HT-29 (cell line): ENCODE data around the gene PTPRN2. TPM values are rescaled to one million over a fixed set of nuclear protein-coding genes. Genes with fewer than 3 reads are reported as not detected.

Experiments
- DNase-seq: peaks from one replicate; pipeline ENCODE4 v3.0.0-alpha.2; 2015; ENCODE audit warnings: low spot score
- total RNA-seq: library from RNA; depleted of rRNA; stranded (reverse); fragments of >200 nt; shearing (Covaris generic); gene quantifications from 2 replicates; pipeline ENCODE4 v1.2.3, GENCODE V29; 2014

The PTPRN2 gene
- total RNA-seq, 1 experiment from 2014 or later: 1.7 TPM

DNA sequence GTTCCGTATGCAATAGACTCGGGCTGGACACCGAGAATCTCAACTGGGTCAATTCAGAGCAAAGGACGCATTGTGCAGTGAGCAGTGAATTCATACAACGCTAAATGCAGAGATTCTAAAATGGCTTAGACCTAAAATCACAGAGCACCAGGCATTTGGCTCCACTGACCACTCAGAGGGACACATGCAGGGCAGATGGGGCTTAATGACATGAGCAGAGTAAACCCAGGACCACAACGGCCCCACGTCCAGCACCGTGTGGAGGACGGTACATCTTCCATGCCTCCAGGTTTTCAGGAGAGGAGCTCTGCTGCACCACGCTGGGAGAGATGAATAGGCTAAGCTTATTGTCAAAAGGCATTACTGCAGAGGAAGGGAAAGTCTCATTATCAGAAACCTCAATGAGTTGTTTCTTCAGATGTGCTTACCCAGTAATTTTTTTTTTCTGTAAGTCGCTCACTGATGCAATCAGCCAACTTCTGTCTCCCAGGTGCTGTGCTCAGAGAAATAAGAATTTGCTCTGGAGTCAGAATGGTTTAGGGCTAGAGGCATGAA lies 555.0 kb downstream of the PTPRN2 start:
- no peak for DNase-seq

DNA sequence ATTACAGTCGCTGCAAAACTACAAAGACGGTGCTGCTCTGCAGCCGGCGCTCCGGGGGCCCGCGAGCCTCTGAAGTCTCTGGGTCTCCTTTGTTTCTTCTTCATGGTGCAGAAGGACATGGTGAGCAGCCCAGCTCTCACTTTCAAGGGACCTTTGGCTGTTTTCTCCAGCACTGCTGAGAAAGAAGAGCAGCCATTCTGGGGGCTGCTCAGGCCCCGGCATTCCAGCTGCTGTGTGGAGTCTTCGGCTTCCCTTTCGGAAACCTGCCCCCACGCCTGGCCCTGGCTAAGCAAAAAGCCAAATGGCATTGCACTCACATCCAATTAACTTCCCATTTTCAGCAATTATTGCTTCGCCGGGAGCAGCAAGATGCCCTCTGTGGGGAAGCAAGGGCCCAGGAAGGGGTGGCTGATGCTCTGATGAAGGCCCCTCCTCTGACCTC lies 555.7 kb downstream of the PTPRN2 start:
- DNase-seq: no peak

DNA sequence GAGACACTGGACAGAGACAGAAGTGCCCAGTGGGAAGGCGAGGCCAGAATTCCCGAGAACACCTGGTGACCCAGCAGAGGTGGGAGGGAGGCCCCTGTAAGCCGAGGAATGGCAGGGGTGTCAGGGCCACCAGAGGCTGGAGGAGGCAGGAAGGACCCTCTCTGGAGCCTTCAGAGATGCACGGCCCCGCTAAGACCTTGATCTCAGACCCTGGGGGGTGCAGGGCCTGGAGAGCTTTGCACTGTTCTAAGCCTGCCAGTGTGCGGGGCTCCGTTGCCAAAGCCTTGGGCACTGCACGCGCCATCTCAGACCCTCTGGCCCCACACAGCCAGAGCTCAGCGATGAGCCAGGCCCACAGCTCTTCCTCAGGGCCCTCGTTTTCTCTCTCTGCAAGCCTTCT lies 557.1 kb downstream of the PTPRN2 start:
- DNase-seq: no peak

DNA sequence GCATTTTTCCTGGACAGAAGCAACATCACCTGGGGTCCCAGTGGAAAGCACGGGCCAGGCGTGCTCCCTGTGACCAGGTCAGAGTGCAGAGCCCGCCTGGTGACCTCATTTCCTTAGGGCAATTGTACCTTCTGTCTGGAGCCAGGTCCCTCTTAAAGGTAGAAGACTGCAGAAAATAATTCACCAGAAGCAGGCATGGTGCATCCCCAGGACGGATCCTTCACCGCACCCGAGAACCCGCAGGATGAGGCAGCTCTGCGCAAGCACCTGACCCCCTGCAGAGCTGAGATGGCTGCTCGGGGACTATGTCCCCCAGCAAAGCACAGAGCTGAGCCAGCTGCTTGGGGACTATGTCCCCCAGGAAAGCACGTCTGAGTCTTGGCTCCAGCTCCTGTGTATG lies 557.6 kb downstream of the PTPRN2 start:
- no peak for DNase-seq

DNA sequence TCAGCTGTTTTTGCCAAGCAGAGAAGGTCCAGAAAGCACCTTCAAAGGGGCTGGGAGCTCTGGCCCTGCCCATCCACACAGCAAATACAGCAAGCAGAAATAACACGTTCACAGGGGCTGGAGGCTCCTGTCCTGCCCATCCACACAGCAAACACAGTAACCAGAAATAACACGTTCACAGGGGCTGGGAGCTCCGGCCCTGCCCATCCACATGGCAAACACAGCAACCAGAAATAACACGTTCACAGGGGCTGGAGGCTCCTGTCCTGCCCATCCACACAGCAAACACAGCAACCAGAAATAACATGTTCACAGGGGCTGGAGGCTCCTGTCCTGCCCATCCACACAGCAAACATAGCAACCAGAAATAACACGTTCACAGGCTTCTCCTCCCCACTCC lies 558.1 kb downstream of the PTPRN2 start:
- DNase-seq: no peak

DNA sequence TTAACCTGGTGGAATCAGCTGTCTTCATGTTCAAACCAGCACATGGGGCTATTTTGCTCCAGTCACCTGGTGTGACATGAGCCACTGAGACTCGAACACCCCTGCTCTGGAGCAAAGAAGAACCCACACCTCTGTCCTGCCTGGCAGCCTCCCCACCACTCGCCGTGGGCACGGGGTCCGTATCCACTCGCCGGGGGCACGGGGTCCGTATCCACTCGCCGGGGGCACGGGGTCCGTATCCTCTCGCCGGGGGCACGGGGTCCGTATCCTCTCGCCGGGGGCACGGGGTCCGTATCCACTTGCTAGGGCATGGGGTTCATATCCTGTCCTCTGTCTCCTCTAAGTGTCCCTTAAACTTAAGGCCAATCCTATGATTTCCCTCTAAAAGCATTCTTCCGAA lies 558.7 kb downstream of the PTPRN2 start:
- no peak for DNase-seq

DNA sequence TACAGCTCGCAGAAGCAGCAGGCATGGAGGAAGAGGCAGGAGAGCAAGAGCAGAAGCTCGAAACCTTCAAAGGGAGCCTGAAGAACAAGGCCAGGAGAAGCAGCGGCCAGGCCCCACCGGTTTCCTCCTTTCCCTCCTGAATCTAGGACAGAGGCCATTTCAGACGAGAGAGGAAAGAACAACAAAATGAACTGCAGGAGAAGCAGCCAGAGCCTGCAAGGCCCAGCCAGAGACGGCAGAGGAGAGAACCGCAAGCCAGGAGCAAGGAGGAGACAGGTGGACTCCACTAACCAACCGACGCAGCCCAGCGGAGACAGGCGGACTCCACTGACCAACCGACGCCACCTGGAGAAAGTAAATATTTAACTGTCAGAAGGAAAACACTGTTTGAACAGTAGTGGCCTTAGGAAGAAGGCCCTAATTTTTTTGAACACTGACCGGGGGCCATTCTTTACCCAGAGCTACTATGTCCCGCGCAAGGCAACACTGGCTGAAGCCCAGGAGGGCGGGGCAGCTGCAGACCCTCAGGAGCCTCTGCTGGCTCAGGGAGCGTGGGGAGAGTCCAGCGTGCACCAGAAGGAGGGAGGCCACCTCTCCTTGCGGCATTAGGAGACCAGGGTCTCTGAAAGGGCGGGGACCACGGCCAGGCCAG lies 559.2 kb downstream of the PTPRN2 start:
- DNase-seq: peak; percentile 38

DNA sequence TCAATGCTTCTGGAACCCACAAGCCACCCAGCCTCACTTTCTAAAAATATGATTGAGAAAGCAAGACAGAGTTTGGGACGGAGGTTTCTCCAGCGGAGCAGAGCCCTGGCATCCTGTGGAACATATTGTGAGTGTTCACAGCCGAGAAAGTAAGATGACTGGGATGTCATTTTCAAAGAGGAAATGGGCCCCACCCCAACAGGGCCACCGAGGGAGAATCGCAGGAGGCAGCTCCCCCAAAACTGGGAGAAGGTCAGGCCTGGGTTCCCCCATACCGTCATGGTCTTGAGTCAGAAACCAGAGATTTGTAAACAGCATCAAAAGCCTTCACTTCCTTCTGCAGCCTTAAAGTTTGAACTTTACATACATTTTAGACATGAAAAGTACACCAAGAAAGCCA lies 560.0 kb downstream of the PTPRN2 start:
- DNase-seq: no peak

DNA sequence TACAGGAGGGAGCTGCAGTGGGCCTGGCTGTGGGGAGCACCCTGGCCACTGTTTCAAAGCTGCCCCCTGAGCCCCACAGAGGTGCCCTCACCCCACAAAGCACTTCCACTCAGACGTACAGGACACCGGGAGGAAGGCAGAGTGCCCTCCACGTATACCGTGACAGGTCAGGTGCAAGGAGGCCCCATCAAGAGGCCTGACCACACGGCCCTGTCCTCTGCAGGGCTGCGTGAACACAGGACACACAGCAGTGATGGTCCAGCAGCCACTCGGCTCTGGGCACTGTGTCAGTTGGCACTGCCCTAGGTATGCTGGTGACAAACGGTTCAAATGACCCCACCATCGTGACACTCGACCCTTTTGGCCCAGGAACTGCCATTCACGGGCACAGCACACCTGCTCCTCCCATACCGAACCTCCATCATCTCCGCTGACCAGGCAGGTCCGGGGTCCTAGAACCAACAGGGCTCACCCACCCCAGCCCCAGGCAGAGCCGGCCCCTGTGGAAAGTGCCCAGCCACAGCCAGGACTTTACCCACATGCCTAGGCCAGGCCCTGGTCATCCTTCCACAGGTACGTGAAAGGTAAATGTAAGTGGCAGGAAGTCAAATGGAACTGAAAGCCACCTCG lies 560.9 kb downstream of the PTPRN2 start:
- no peak for DNase-seq

DNA sequence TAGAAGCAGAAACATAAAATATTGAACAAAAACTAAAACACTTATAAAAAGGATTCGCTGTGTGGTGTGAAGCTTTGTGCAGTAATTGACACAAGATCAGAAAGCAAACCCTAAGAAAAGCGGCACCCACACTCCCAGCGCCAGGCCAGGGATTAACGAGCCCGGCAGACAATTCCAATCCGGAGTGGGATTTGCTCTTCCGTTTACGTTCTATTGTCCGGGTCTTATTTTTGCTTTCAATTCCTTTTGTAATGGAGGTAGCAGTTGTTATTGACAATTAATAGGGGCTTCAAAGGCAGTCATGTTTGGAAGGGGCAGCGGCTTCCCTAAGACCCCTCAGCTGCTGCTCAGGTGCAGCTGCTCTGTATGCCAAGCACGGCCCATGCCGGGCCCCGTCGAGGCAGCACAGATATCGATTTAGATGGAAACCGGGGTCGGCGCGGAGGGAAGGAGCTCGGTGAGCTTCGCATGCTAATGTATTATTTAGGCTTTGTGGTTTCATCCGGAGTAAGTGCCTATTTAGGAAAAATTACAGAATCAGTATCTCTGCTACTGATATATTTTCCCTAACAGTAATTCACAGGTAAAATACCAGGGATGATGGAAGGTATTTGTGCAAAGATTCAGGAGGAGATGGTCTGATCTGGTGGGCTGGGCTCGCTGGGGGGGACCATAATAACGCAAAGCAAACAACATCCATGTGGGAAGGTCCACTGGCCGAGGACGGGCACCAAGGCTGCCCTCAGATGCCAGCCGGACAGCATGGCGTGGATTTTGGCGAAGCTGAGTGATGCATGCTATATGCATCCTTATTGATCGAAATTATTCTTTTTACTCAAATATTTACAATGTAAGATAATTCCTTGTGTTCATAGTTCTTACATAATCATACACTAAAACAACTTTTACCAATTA lies 561.7 kb downstream of the PTPRN2 start:
- no peak for DNase-seq

DNA sequence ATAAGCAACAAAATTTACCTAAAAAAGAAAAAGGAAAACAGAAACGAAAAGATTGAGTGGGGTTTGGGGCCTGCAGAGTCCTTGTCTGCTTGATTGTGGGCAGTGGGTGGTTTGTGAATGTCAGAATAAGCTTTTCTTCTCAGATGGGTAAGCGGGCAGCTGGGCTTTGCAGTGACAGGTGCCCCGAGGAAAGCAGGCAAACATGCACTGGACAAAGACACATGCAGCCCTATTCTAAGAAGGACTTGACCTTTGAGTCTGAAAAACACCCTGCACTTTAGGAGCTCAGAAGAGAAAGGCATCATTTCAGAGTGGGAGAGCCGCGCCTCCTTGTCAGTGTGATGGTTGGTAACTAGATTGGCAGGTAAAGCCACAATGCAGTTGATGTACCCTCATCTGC lies 562.7 kb downstream of the PTPRN2 start:
- DNase-seq: no peak

DNA sequence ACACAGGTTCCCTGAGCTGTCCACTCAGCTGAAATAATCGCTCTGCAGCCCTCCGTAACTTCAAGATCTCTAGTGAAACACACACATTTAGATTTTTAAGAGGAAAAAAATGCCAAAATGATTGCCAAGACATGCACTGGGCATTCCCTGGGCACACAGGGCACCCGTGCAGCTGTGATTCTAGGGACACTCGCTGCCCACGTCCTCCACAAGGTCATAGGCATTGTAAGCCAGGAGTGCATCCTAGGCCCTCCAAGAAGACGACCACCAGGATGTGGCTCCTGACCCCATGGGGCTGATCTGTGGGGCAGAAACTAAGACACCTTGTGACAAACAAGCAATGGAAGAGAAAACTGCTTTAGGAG lies 563.3 kb downstream of the PTPRN2 start:
- no peak for DNase-seq

DNA sequence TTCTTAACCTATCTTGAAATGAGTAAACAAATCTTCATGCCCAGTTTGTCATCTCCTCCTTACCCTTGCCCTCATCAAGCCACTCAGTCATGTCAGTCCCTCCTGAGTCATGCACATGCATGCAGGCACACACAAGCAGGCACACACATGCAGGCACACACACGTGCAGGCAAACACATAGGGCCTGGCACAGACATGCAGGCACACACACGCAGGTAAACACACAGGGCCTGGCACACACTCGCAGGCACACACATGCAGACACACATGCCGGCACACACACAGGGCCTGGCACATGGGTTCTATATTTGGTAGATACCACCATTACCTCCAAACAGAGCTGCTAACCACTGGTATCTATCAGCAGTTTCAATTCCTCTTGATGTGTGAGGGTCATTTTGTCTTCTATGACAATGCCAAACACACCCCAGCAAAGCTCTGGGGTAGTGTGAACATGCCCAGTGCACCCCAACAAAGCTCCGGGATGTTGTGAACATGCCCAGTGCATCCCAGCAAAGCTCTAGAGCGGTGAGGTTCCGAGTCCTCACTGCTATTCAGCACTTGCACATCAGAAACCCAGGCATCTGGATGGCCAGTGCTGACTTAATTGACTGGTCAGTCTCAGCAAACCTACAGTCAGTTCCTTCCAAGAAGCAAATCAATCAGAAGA lies 563.8 kb downstream of the PTPRN2 start:
- DNase-seq: no peak

DNA sequence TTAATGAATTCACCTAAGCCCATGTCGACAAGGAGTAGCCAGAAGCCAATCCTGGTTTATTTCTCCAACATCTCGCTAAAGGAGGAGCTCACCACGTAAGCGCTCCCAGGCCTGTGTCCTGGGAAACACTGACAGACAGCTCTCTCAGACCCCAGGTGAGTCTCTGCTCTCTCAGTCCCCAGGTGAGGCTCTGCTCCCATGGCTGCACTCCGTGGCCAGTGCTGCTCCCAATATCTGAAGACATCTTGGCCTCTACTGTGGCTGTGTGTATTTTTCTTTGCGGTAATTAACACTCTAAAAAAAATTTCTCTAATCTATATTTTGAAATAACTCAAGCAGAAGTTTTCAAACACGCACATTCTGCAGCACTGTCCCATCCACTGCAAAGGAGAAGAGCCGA lies 564.5 kb downstream of the PTPRN2 start:
- no peak for DNase-seq

DNA sequence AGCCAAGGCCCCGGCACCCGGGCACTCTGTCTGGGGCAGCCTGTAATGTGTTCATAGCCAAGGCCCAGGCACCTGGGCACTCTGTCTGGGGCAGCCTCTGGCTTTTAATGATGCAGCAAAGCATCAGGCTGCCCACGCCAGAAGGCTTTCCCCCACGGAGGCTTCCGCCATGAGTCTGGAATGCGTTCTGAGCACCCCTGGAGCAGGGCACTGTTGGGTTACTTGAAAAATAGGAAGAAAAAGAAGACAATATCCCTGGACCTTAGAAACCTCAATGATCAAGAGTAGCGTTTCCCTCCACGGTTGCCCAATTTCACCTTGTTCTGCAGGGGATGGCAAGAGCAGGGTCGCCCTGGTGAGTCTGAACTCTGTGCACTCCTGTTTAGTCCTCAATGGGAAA lies 565.0 kb downstream of the PTPRN2 start:
- no peak for DNase-seq

DNA sequence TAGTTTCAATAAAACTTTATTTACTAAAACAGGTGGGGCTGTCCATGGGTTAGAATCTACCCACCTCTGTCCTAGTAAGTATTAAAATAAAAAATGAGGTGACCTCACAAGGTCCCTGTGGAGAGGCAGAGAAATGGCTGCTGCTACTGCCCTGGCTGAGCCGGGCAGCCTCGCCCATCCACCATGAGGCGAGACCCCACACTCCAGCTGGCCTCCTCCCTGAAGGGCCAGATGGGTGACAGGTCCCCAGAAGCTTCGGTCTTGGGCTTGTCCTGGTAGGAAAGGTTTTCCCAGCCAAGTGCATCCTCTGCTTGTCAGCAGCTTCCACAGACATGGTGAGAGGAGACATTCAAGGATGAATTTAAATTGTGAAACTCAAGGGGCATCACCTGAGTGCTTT lies 565.8 kb downstream of the PTPRN2 start:
- no peak for DNase-seq

DNA sequence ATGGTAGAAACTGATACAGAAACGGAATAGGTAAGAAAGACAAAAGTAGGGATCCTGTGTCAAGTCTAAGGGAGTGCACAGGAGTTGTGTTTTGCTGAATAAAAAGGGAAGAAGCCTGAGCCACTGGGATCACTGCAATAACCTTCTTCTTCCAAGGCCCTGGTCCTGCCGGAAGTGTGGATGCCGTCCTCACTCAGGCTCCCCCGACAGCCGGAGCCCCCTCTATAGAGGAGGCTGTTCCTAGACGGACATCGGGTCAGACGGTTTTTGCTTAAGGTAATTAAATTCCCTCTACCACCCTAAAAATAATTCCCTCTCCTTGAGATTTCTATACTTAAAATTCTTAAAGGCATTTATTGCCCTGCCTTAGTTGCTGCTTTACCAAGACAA lies 566.9 kb downstream of the PTPRN2 start:
- no peak for DNase-seq

DNA sequence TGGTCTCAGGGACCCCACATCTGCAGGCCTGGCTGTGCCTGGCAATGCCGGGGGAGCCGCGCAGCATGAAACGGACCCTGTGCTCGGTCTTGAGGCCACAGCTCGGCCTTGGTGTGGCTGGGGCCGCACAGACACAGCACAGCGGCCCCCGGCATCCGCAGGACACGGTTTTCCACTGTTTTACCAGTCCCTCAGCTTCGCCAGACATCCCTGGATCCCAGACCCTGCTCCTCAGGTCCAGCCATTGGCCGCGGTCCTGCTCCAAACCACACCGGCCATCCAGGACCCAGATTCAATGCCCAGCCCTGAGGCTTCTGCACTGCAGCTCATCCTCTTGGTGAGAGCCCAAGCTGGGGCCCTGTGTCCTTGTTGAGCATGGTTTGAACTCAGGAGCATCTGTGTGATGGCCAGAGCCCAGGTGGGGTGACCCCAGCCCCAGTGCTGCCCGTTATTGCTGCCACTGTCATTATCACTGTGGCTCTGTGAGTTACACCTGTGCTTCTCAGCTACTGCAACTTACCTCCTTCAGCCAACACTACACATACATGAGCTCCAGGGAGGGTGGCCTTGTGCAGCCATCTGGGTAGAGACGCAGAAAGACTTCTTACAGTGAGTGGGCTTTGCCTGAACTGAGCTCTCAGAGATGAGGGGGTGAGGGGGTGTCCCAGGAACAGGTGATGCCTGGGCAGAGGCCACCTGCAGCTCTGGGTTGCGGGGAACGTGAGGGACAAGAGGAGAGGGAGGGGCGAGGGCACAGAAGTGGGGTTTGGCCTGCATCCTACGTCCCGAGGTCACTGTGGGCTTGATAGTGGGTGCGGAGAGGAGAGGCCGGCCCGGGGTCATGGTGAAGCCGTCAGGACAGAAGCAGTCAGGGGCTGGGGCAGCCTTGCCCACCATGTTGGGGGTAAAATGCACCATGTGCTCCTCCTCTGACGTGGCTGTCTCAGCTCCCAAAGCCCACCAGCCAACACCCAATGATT lies 567.6 kb downstream of the PTPRN2 start:
- no peak for DNase-seq

DNA sequence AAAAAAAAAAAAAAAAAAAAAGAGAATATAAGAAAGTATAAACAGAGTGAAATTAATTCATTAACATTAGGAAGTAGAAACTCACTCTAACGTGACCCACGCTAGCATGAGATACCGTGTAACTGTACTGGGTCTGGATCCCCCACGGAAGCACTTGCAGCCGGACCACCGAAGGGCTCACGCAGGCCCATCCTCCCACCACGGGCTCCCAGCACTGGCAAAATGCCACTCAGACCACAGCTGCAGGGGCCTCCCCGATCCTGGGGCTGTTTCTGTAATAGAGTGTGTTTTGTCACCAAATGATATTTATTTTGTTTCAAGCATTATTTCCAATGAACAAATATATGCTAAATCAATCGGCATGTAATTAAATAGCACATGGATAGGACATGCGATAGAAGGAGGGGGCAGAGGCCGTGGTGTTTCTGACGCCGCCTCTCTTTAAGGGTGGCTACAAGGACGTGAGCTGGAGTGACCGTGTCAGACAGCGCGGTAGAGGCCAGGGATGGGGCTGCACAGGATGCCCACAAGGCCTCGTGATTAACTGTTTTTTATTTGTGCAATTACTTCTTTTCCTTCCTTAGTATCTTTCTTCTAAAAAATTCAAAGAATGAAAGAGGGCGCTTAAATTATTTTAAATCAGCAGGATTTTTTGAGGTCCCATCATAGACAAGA lies 568.5 kb downstream of the PTPRN2 start:
- DNase-seq: no peak
